Stomach smooth muscle (tissue), 2 donors: ENCODE results near the gene DHCR7.

Experiments
- H3K27ac ChIP-seq: one replicate; pipeline ENCODE4 v1.7.0; 2013; ENCODE audit warnings: mild to moderate bottlenecking, low read length, inconsistent platforms
- H3K27me3 ChIP-seq, 2 donors: one replicate each; pipeline ENCODE4 v1.7.0; 2013; ENCODE audit warnings: low read length in 2 of 2; ENCODE audit not compliant: insufficient read depth in 2 of 2, control insufficient read depth in 1 of 2
- H3K36me3 ChIP-seq, 2 donors: one replicate each; pipeline ENCODE4 v1.7.0; 2013; ENCODE audit warnings: low read length in 2 of 2; ENCODE audit not compliant: control insufficient read depth in 2 of 2, insufficient read depth in 2 of 2
- H3K4me1 ChIP-seq: one replicate; pipeline ENCODE4 v1.7.0; 2013; ENCODE audit warnings: low read length; ENCODE audit not compliant: control insufficient read depth, insufficient read depth
- H3K4me3 ChIP-seq, 2 donors: one replicate each; pipeline ENCODE4 v1.7.0; 2013; ENCODE audit warnings: low read length in 2 of 2
- H3K9ac ChIP-seq, 2 donors: one replicate each; pipeline ENCODE4 v1.7.0; 2013; ENCODE audit warnings: low read length in 2 of 2, mild to moderate bottlenecking in 1 of 2
- H3K9me3 ChIP-seq, 2 donors: one replicate each; pipeline ENCODE4 v1.7.0; 2013; ENCODE audit warnings: low read length in 2 of 2; ENCODE audit not compliant: control insufficient read depth in 2 of 2
- donor health status: healthy.
- donor health status: Pancreatic carcinoma.

DHCR7 gene

DNA sequence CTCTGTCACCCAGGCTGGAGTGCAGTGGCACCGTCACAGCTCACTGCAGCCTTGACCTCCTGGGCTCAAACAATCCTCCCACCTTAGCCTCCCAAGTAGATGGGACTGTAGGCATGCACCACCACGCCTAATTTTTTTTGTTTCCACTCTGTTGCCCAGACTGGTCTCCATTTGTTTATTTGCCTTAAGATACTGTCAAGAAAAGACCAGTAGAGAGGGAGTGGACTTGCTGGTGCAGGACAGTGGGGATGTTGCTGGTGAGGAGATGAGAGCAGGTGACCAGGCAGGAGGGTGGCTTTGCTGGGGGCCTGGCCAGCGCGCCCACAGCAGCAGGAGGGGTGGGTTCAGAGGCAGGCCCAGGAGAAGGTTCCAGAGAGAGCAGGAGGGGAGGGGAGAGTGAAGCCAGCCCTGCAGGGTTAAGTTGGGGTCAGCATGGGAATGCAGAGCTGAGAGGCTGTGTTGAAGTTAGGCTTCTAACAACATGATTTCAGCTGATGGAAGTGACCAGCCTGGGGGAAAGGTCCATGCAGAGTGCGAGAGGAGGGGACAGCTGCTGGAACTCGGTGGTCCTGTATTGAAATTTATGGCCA, 40.6 kb upstream of the DHCR7 start:
- no peak overlapping the region for H3K27ac ChIP-seq
- no peaks in the 10 kb centered on the region for H3K27me3 ChIP-seq
- no peaks in the 10 kb centered on the region for H3K4me1 ChIP-seq
- H3K36me3 ChIP-seq = peaks cover 18 to 38% of the 10 kb centered on the region in 2 donors
- no peak overlapping the region for H3K9ac ChIP-seq
- no peaks in the 10 kb centered on the region for H3K9me3 ChIP-seq
- H3K4me3 ChIP-seq = no peak overlapping the region

DNA sequence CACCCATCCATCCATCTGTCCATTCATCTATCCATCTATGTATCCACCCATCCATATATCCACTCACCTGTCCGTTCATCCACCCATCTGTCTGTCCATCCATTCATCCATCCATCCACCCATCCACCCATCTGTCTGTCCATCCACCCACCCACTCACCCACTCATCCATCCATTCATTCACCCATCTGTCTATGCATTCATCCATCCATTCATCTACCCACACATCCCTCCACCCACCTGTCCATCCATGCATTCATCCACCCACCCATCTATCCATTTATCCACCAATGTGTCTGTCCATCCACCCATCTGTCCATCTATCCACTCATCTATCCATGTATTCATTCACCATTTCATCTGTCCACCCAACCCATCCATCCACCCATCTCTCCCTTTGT, 38.1 kb upstream of the DHCR7 start:
- H3K4me1 ChIP-seq = no peaks in the 10 kb centered on the region
- H3K27ac ChIP-seq = no peak overlapping the region
- no peaks in the 10 kb centered on the region for H3K27me3 ChIP-seq
- no peak overlapping the region for H3K9ac ChIP-seq
- peaks cover 30 to 51% of the 10 kb centered on the region in 2 donors for H3K36me3 ChIP-seq
- H3K9me3 ChIP-seq = no peaks in the 10 kb centered on the region
- no peak overlapping the region for H3K4me3 ChIP-seq

DNA sequence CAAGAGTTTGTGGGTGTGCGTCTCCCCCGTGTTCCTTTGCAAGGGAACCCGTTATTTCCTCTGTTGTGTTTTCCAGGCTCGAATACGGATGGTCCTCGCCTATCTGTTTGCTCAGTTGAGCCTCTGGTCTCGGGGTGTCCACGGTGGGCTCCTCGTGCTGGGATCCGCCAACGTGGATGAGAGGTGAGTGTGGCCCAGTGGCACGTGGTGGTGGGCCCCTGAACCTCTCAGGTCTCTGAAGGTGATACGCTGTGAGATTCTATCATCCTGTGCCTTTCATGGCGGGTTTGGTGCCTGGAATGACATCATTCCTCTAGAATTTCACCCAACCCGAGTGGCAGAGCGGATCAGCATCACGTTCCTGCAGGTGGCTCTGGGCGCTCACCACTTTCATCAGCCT, 37.3 kb upstream of the DHCR7 start:
- Histone ChIP-seq H3K9ac (no peak overlapping the region), H3K27me3 (no peaks in the 10 kb centered on the region), H3K4me3 (no peak overlapping the region), H3K9me3 (no peaks in the 10 kb centered on the region), H3K4me1 (no peaks in the 10 kb centered on the region), H3K27ac (no peak overlapping the region), H3K36me3 (peaks cover 33 to 54% of the 10 kb centered on the region in 2 donors)

DNA sequence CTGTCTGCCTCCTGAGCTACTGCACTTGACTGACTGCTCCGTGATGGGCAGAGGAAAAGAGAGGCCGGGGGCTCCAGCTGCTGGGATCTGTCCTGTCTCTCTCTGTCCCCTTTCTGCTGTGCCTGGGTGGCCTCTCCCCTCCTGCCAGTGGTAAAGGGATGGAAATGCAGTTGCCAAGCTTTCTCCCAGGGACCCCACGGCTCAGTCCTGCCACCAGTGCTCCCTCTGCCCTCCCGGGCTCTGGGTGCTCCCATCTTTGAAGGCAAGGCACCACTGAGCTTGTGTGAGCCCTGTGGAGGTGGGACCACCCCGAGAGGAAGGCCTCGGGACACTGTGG, 36.8 kb upstream of the DHCR7 start:
- no peaks in the 10 kb centered on the region for H3K4me1 ChIP-seq
- H3K36me3 ChIP-seq = peaks cover 33 to 56% of the 10 kb centered on the region in 2 donors
- H3K4me3 ChIP-seq = no peak overlapping the region
- no peak overlapping the region for H3K27ac ChIP-seq
- H3K9me3 ChIP-seq = no peaks in the 10 kb centered on the region
- no peaks in the 10 kb centered on the region for H3K27me3 ChIP-seq
- no peak overlapping the region for H3K9ac ChIP-seq

DNA sequence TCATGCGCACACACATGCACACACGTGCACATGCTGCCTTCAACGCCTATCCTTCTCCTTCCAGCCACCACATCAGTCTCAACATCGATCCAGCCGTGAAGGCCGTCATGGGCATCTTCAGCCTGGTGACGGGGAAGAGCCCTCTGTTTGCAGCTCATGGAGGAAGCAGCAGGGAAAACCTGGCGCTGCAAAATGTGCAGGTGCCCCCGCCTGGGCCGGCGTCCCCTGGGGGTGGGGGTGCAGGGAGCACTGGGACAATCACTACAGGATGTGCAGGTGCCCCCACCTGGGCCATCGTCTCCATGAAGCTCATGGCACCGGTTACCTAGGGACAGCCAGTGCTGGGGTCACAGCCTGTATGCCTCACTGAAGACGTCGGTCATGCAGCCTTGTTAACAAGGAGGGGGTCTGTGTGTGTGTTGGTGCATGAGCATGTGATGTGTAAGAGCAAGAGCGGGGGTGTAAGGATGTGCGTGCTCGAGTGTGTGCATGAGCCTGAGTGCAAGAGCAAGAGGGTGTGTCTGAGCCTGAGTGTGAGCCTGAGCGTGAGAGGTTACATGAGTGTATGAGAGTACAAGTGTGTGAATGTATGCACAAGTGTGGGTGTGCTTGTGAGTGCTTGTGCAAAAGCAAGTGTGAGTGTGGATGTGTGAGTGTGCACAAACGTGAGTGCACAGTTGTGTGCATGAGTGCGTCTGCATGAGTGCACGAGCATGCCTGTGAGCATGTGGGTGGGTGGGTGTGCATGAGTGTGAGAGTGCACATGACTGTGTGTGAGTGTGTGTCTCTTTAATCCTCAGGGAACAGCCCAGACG, 36.3 kb upstream of the DHCR7 start:
- Histone ChIP-seq H3K4me1 (no peaks in the 10 kb centered on the region), H3K4me3 (no peak overlapping the region), H3K27me3 (no peaks in the 10 kb centered on the region), H3K27ac (no peak overlapping the region), H3K36me3 (peaks cover 37 to 61% of the 10 kb centered on the region in 2 donors), H3K9me3 (no peaks in the 10 kb centered on the region), H3K9ac (no peak overlapping the region)

DNA sequence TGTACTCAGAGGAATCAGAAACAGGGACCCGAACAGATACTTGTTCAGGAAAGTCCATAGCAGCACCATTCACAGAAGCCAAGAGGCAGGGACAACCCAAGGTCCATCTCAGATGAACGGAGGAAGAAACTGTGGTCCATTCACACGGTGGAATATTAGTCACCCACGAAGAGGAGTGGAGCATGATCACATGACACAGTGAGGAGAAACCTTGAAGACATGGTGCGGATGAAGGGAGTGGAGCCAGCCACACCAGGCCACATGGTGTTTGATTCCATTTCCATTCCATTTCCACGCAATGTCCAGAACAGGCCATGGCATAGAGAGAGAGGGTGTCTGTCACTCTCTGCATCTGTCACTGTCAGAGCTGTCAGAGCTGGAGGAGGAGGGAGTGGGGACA, 35.5 kb upstream of the DHCR7 start:
- no peak overlapping the region for H3K27ac ChIP-seq

DNA sequence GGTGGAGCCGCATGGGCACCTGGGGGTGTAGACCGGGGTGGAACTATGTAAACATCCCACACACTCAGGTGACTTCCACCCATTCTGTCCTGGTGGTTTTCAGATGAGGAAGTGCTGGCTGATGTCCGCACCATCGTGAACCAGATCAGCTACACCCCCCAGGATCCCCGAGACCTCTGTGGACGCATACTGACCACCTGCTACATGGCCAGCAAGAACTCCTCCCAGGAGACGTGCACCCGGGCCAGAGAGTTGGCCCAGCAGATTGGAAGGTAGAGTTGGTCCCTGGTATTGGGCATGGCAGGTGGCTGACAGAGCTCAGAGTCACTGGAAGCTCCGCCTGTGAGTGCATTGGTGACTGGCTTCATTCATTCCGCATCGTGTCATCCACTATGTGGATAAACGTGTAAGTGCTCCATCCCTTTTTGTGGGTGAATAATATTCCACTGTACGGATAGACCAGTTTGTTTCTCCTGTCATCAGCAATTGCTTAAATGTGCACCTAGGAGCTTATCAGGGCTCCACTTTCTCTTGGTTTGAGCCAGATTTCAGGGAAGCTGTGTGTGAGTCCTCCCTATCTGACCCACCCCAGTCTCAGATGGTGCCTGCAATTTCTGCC, 34.7 kb upstream of the DHCR7 start:
- H3K4me3 ChIP-seq = no peak overlapping the region
- no peaks in the 10 kb centered on the region for H3K4me1 ChIP-seq
- no peaks in the 10 kb centered on the region for H3K9me3 ChIP-seq
- H3K9ac ChIP-seq = no peak overlapping the region
- H3K36me3 ChIP-seq = peaks cover 40 to 70% of the 10 kb centered on the region in 2 donors
- H3K27ac ChIP-seq = no peak overlapping the region
- H3K27me3 ChIP-seq = no peaks in the 10 kb centered on the region

More for the DNA sequence above, 35.5 kb upstream of the DHCR7 start:
- Histone ChIP-seq H3K36me3 (peaks cover 40 to 64% of the 10 kb centered on the region in 2 donors), H3K9ac (no peak overlapping the region), H3K27me3 (no peaks in the 10 kb centered on the region), H3K4me3 (no peak overlapping the region), H3K9me3 (no peaks in the 10 kb centered on the region), H3K4me1 (no peaks in the 10 kb centered on the region)

DNA sequence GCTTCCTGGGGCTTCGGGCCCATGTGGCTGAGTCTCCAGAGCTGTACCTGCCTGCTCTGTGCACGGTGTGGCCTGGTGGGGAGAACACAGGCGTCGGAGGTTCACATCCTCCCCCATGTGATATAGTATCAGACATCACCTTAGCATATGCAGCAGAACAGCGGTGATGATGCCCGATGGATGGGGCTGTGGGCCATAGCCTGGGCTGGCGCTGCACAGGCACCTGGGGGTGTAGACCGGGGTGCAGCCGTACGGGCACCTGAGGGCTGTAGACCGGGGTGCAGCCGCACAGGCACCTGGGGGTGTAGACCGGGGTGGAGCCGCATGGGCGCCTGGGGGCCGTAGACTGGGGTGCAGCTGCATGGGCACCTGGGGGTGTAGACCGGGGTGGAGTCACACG, 34.0 kb upstream of the DHCR7 start:
- no peaks in the 10 kb centered on the region for H3K9me3 ChIP-seq
- H3K9ac ChIP-seq = no peak overlapping the region
- no peak overlapping the region for H3K27ac ChIP-seq
- no peaks in the 10 kb centered on the region for H3K4me1 ChIP-seq
- H3K27me3 ChIP-seq = no peaks in the 10 kb centered on the region
- peaks cover 40 to 74% of the 10 kb centered on the region in 2 donors for H3K36me3 ChIP-seq
- no peak overlapping the region for H3K4me3 ChIP-seq

DNA sequence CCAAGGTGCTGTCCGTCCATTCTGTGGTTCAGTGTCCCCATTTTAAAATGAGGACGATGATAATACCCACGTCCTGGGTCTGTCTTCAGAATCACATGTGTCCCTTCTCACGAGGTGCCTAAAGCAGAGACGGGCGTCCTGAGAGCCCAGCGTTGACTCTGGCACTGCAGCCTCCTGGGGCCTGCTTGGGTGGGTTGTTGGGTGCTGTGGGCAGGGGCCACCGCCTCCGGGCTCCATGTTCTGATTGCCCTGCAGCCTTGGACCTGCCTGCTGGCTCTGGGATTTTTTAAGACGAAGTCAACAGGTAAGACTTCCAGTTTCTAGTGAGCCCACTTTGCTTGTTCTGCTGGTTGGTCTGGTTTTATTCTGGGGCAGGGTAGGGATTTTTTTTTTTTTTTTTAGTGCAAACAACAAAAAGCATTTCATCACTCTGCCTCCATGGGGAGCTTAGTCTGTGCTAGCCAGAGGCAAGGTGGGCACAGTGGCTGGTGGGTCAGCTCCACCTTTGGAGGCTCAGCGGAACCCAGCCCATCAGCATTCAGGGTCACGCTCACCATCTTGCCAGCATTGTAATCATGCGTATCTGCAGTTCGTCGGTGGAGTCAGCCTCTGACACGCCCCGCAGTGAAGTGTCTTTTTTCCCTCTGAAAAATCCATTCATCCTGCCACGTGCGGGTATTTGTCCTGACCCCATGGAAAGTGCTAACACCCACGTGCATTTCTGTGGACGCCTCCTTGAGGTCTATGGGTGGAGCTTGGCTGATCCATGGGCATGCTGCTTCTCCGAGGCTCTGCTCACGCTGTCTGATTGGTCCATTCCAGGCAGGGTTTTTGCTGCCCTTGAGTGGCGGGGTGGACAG, 33.1 kb upstream of the DHCR7 start:
- Histone ChIP-seq H3K4me3 (no peak overlapping the region), H3K27ac (no peak overlapping the region), H3K27me3 (no peaks in the 10 kb centered on the region), H3K9me3 (no peaks in the 10 kb centered on the region), H3K4me1 (no peaks in the 10 kb centered on the region), H3K9ac (no peak overlapping the region), H3K36me3 (peaks cover 37 to 76% of the 10 kb centered on the region in 2 donors)

DNA sequence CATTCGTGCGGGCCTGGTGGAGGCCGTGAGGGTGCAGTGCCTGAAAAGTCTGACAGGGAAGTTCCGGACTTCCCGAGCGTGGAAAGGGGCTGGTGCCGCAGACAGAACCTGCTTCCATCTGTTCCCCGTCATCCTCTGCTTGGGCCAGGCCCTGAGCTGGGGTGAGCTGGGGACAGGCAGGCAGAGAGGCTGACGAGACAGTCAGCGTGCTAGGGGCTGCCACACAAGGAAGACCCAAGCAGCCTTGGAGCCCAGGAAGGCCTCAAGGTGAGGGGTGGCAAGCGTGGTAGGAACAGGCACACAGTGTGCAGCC, 30.3 kb upstream of the DHCR7 start:
- no peak overlapping the region for H3K4me3 ChIP-seq
- no peaks in the 10 kb centered on the region for H3K27me3 ChIP-seq
- no peak overlapping the region for H3K27ac ChIP-seq
- no peaks in the 10 kb centered on the region for H3K9me3 ChIP-seq
- peaks cover 41 to 66% of the 10 kb centered on the region in 2 donors for H3K36me3 ChIP-seq
- H3K9ac ChIP-seq = no peak overlapping the region
- no peaks in the 10 kb centered on the region for H3K4me1 ChIP-seq
